GDM1 (cell line): ENCODE results near the gene PIP4K2C.
"Not testable (repeated sequence)": the region's sequence is repeated elsewhere in the genome, so short reads cannot be mapped to it uniquely, and the experiment has no call there.

ENCODE experiments used
- DNase-seq: peaks from one replicate; lab custom pipeline; 2025; lab: John Stamatoyannopoulos, UW

Gene PIP4K2C

GRCh38 chr12:57636731-57637130, 45.7 kb downstream of the PIP4K2C start:
- DNase-seq: not testable (repeated sequence)

DNA sequence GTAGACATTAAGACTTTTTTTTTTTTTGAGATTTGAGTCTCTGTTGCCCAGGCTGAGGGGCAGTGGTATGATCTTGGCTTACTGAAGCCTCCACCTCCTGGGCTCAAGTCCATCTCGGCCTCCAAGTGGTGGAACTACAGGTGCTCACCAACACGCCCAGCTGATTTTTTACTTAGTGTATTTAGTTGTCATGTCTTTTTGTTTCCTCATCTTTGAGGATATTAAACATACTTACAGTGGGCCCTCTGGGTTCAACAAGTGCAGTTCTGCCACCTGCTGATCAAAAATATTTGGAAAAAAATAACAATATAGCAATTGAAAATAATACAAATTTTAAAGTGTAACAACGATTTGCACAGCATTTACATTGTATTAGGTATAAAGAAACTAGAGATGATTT, 46.4 kb downstream of the PIP4K2C start:
- no peak for DNase-seq

DNA sequence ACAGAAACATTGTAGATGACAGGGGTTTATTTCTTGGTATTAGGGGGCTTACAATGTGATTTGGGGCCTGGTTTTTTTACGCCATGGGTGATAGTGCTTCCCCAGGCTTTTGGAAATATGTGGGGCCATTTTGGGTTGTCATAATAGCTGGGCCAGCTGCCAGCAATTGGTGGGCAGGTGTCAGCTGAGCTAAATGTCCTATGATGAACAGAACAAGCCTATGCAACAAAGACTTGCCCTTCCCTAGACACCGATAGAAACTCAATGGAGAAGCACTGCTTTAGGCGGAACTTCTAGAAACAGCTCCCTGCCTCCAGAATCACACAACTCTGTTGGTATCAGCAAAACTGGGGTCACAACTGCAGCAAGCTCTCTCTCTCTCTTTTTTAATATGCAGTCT, 47.1 kb downstream of the PIP4K2C start:
- DNase-seq: no peak

DNA sequence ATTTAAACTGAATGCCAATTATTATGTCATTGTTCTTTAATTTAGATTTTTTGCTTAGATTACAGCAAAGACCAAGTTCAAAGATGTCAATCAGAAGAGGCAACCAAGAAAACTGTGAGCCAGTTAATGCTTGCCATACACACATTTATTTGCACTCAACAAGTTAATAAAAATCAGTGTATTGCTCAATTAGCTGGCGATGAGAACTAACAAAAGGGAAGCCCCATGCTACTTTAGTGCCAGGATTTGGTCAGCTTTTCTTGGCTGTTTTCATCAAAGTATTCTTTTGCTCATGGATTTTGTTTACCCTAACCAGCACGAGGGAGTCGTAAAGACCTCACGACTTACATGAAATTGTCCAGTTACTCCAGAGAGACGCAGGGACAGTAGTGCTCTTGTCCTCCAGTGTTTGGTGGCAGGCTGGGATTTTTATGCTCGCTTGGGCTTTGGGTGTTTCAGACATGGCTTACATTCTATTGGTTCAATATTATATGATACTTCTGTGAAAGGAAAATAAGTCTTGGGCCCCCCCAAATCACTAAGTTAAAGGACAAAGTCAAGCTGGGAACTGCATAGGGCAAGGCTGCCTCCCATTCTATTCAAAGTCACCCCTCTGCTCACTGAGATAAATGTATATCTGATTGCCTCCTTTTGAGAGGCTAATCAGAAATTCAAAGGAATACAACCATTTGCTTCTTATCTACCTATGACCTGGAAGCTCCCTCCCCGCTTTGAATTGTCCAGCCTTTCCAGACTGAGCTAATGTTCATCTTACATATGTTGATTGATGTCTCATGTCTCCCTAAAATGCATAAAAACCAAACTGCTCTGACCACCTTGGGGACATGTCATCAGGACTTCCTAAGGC, 49.4 kb downstream of the PIP4K2C start:
- DNase-seq: no peak

DNA sequence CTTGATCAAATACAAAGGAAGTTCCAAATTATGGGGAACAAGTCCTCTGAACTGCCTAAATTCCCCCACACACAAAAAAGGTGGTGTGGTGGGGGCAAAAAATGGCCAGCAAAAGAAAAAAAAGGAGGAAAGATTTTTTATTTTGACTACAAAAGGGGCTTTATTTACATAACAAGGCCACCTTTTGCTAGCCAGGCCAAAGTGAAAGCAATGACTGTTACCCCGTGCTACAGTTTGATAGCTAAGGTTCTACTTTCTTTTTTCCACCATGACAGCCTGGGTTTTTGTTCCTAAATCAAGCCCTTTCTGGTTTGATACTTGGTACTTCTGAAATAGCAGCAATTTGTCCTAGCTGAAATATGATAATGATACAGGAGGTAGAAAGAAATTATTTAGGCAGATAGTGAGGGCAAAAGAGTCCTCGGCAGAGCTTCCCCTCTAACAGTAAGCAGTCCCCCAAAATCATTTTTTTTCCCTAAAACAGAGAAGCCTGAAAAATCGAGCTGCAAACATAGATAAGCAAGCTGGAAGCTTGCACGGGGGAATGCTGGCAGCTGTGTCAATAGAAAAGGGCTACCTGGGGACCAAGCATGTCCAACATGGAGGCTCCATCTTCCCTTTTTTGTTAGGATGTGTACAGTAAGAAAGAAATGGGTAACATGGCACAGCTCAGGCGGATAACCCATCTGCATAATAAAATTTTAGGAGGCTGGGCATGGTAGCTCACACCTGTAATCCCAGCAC, 50.9 kb downstream of the PIP4K2C start:
- DNase-seq: no peak

DNA sequence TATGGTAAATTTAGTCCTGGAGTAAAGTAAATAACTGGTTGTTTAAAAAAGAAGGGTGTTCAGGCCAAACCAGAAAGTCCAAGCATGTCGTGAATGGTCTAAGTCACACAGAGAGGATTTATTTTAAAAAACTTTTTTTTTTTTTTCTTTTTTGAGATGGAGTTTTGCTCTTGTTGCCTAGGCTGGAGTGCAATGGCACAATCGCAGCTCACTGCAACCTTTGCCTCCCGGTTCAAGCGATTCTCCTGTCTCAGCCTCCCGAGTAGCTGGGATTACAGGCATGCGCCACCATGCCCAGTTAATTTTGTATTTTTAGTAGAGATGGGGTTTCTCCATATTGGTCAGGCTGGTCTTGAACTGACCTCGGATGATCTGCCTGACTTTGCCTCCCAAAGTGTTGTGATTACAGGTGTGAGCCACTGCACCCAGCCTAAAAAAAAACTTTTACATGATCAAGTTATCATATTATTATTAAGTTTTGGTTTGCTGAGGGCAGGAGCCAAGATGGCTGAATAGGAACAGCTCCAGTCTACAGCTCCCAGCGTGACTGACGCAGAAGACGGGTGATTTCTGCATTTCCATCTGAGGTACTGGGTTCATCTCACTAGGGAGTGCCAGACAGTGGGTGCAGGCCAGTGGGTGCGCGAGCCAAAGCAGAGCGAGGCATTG, 55.1 kb downstream of the PIP4K2C start:
- DNase-seq: not testable (repeated sequence)

- DNase-seq: not testable (repeated sequence)
These were observed 55.7 kb downstream of the PIP4K2C start for GRCh38 chr12:57646659-57647049.
